ENCODE data around the gene SH3RF2. TPM values are rescaled to one million over a fixed set of nuclear protein-coding genes. Genes with fewer than 3 reads are reported as not detected.

SH3RF2 gene
- total and polyA plus RNA-seq, 2 experiments from 2014 or later: 35.1 to 35.4 TPM

GRCh38 chr5:145945620-145946111 is 9.3 kb downstream of the SH3RF2 start:
- no peak overlapping the region for H2AFZ ChIP-seq
- no peak overlapping the region for H3K4me2 ChIP-seq

GRCh38 chr5:145946112-145946861 is 9.9 kb downstream of the SH3RF2 start:
- no peak for TF ChIP-seq EZH2phosphoT487 (IDR thresholded peaks at IDR 0.05; ENCODE audit: low read depth, severe bottlenecking, unreplicated experiment)
- no peak for TF ChIP-seq EZH2 (IDR thresholded peaks at IDR 0.05; ENCODE audit: borderline replicate concordance)
- no peak for TF ChIP-seq CTCF (IDR thresholded peaks at IDR 0.05; ENCODE audit: poor library complexity)
- Histone ChIP-seq H4K20me1 (ENCODE audit: insufficient read depth, poor library complexity, severe bottlenecking) (no peaks in the 10 kb centered on the region), H3K9me3 (ENCODE audit: low read depth) (no peaks in the 10 kb centered on the region), H3K4me2 (no peak overlapping the region), H3K4me3 (no peak overlapping the region), H3K79me2 (peaks cover 87% of the 10 kb centered on the region), H3K36me3 (replicated peaks; ENCODE audit: insufficient read depth, low read depth) (no peaks in the 10 kb centered on the region), H3K9me2 (replicated peaks; ENCODE audit: insufficient read depth) (no peaks in the 10 kb centered on the region), H2AFZ (no peak overlapping the region), H3K27ac (peak overlapping the region; percentile 71), H3K4me1 (ENCODE audit: insufficient read depth) (peaks cover 34% of the 10 kb centered on the region), H3K27me3 (no peaks in the 10 kb centered on the region)
- peak; percentile 41 for DNase-seq (ENCODE audit: low spot score)
- 65% methylated on average over 4 of the region's 4 CpGs for WGBS (ENCODE audit: low lambda C conversion rate, missing lambda C conversion rate)

More at GRCh38 chr5:145945620-145946111, 9.3 kb downstream of the SH3RF2 start:
- Histone ChIP-seq H4K20me1 (ENCODE audit: insufficient read depth, poor library complexity, severe bottlenecking) (no peaks in the 10 kb centered on the region), H3K4me3 (no peak overlapping the region), H3K27ac (peak overlapping the region; percentile 71), H3K79me2 (peaks cover 89% of the 10 kb centered on the region), H3K9me3 (ENCODE audit: low read depth) (no peaks in the 10 kb centered on the region), H3K36me3 (replicated peaks; ENCODE audit: insufficient read depth, low read depth) (no peaks in the 10 kb centered on the region), H3K27me3 (no peaks in the 10 kb centered on the region), H3K4me1 (ENCODE audit: insufficient read depth) (peaks cover 34% of the 10 kb centered on the region), H3K9me2 (replicated peaks; ENCODE audit: insufficient read depth) (no peaks in the 10 kb centered on the region)
- WGBS (ENCODE audit: low lambda C conversion rate, missing lambda C conversion rate): 79% methylated on average over 2 of the region's 2 CpGs
- no peak for DNase-seq (ENCODE audit: low spot score)
- no peak for TF ChIP-seq EZH2phosphoT487 (IDR thresholded peaks at IDR 0.05; ENCODE audit: low read depth, severe bottlenecking, unreplicated experiment)
- TF ChIP-seq CTCF (IDR thresholded peaks at IDR 0.05; ENCODE audit: poor library complexity): no peak
- TF ChIP-seq EZH2 (IDR thresholded peaks at IDR 0.05; ENCODE audit: borderline replicate concordance): no peak

GRCh38 chr5:145947581-145947980 is 11.2 kb downstream of the SH3RF2 start:
- Histone ChIP-seq H3K9me2 (replicated peaks; ENCODE audit: insufficient read depth) (no peaks in the 10 kb centered on the region), H2AFZ (no peak overlapping the region), H4K20me1 (ENCODE audit: insufficient read depth, poor library complexity, severe bottlenecking) (no peaks in the 10 kb centered on the region), H3K9me3 (ENCODE audit: low read depth) (no peaks in the 10 kb centered on the region), H3K4me1 (ENCODE audit: insufficient read depth) (peaks cover 29% of the 10 kb centered on the region), H3K27ac (no peak overlapping the region), H3K27me3 (no peaks in the 10 kb centered on the region), H3K4me3 (no peak overlapping the region), H3K36me3 (replicated peaks; ENCODE audit: insufficient read depth, low read depth) (no peaks in the 10 kb centered on the region), H3K4me2 (no peak overlapping the region), H3K79me2 (peaks cover 88% of the 10 kb centered on the region)
- DNase-seq (ENCODE audit: low spot score): no peak
- TF ChIP-seq EZH2 (IDR thresholded peaks at IDR 0.05; ENCODE audit: borderline replicate concordance) (no peak), CTCF (IDR thresholded peaks at IDR 0.05; ENCODE audit: poor library complexity) (no peak), EZH2phosphoT487 (IDR thresholded peaks at IDR 0.05; ENCODE audit: low read depth, severe bottlenecking, unreplicated experiment) (no peak)
